CD4-positive, alpha-beta T cell (primary cell): ENCODE results near the gene INPP4A. TPM values are rescaled to one million over a fixed set of nuclear protein-coding genes. Genes with fewer than 3 reads are reported as not detected.

Experiments
- ATAC-seq: fragments of 200-7000 bp; cut with Tn5 transposase; one replicate; pipeline ENCODE4 v1.10.0; 2022; ENCODE audit warnings: mild to moderate bottlenecking; ENCODE audit not compliant: poor library complexity
- CTCF ChIA-PET: fragments of 350-600 bp; sonication (Branson Sonifier 250); formaldehyde crosslinking; loops from one replicate; lab custom pipeline; 2021; ENCODE audit warnings: antibody characterized with exemption, inconsistent platforms; lab: Charles Lee
- POLR2A ChIA-PET: fragments of 350-600 bp; sonication (Branson Sonifier 250); formaldehyde crosslinking; loops from one replicate; lab custom pipeline; 2021; ENCODE audit warnings: antibody characterized with exemption, inconsistent platforms; lab: Charles Lee
- DNase-seq, 14 experiments: peaks; one replicate each; pipeline ENCODE4 v3.0.0-alpha.2; 2013 to 2020; ENCODE audit warnings: mixed read lengths in 2 of 14
- H3K27ac ChIP-seq, 2 donors: one replicate each; pipeline versions ENCODE4 v1.5.1 to v1.7.0; 2013; ENCODE audit warnings: low read length in 2 of 2, low read depth in 1 of 2, mild to moderate bottlenecking in 1 of 2
- H3K27me3 ChIP-seq, 2 experiments: 1 replicate in 1 of 2; 2 replicates in 1 of 2; pipeline versions ENCODE4 v1.6.1 to v1.7.0; 2013; ENCODE audit warnings: low read length in 2 of 2, control low read depth in 1 of 2, mild to moderate bottlenecking in 1 of 2, moderate library complexity in 1 of 2; ENCODE audit not compliant: insufficient read depth in 2 of 2, control insufficient read depth in 1 of 2
- H3K36me3 ChIP-seq: one replicate; pipeline ENCODE4 v1.6.1; 2013; ENCODE audit warnings: low read length, control low read depth; ENCODE audit not compliant: insufficient read depth
- H3K4me1 ChIP-seq: one replicate; pipeline ENCODE4 v1.6.1; 2013; ENCODE audit warnings: low read length, control low read depth; ENCODE audit not compliant: insufficient read depth
- H3K4me3 ChIP-seq: one replicate; pipeline ENCODE4 v1.5.1; 2013; ENCODE audit warnings: mild to moderate bottlenecking, low read length, moderate library complexity
- H3K9me3 ChIP-seq, 2 experiments: 1 replicate in 1 of 2; 2 replicates in 1 of 2; pipeline versions ENCODE4 v1.6.1 to v1.7.0; 2013; ENCODE audit warnings: low read length in 2 of 2, mild to moderate bottlenecking in 2 of 2, control low read depth in 1 of 2, moderate library complexity in 1 of 2; ENCODE audit not compliant: control insufficient read depth in 1 of 2, insufficient read depth in 1 of 2
- H3K27ac Mint-ChIP-seq: one replicate; pipeline ENCODE4 v1.8.0; 2020; ENCODE audit warnings: mixed read lengths
- H3K27me3 Mint-ChIP-seq: one replicate; pipeline ENCODE4 v1.8.0; 2021; ENCODE audit warnings: mixed read lengths
- H3K36me3 Mint-ChIP-seq: one replicate; pipeline ENCODE4 v1.8.0; 2021; ENCODE audit warnings: low read depth, mixed read lengths
- H3K4me1 Mint-ChIP-seq: one replicate; pipeline ENCODE4 v1.8.0; 2021; ENCODE audit warnings: low read depth, mixed read lengths
- H3K4me3 Mint-ChIP-seq: one replicate; pipeline ENCODE4 v1.8.0; 2020; ENCODE audit warnings: mild to moderate bottlenecking, mixed read lengths
- H3K9me3 Mint-ChIP-seq: one replicate; pipeline ENCODE4 v1.8.0; 2020; ENCODE audit warnings: mixed read lengths
- intact Hi-C, 2 experiments: fragments of 100-400 bp; cut with DNase I in 1 of 2; cut with micrococcal nuclease in 1 of 2; formaldehyde crosslinking; loops; one replicate each; pipeline versions ENCODE4 v1.15.1 to v1.9.0; 2023 to 2025; cut with DNase I, micrococcal nuclease
- total RNA-seq, 174 experiments: library from RNA in 2 of 174; stranded (reverse) in 2 of 174; gene quantifications; one replicate each; pipeline ENCODE4 v1.2.3 and lab custom pipeline; 2021 to 2026
- TF ChIP-seq, protein P1 (sequence below): fragments of 200-600 bp; IDR thresholded peaks from one replicate; pipeline ENCODE4 v1.8.0; 2022; ENCODE audit warnings: antibody characterized with exemption, mild to moderate bottlenecking

INPP4A gene
- total RNA-seq, 2 experiments from 2014 or later = 86.4 to 89.2 TPM

DNA sequence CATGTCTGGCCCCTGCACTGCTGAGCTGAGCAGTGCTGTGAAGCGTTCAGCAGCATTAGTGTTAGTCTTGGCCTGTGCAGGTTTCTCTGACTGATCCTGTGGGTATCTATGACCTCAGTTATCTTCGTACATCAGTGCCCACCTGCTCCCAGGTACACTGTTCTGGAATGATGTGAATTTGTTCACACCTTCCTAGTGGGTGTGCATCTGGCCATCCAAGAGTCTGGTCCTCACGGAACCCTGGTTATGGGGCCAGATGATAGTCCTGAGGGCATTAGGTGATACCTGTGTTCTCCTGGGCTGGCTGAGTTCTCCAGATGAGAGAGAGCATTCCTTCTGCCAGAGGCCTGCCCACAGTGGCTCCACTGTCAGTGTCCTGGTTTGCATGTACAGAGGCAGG is 57.2 kb downstream of the INPP4A start:
- Mint-ChIP-seq H3K27ac (peak overlapping the region; percentile 83), H3K27me3 (no peaks in the 10 kb centered on the region), H3K36me3 (peaks cover 82% of the 10 kb centered on the region), H3K4me1 (peaks cover 96% of the 10 kb centered on the region), H3K9me3 (no peaks in the 10 kb centered on the region), H3K4me3 (peak overlapping the region; percentile 62)
- ATAC-seq (no peak), DNase-seq (no peak)
- Histone ChIP-seq H3K9me3 (peaks cover 8% of the 10 kb centered on the region in 2 experiments), H3K4me3 (no peak overlapping the region), H3K4me1 (peaks cover 72% of the 10 kb centered on the region), H3K36me3 (peaks cover 35% of the 10 kb centered on the region), H3K27me3 (no peaks in the 10 kb centered on the region), H3K27ac (no peak overlapping the region)
- POLR2A ChIA-PET = interaction anchor here (0.5 to 1.0 kb wide), 2 partner anchors 16 to 60 kb away, joined by 3 read pairs; no protein-coding TSS in a partner anchor
- TF ChIP-seq, protein P1, sequence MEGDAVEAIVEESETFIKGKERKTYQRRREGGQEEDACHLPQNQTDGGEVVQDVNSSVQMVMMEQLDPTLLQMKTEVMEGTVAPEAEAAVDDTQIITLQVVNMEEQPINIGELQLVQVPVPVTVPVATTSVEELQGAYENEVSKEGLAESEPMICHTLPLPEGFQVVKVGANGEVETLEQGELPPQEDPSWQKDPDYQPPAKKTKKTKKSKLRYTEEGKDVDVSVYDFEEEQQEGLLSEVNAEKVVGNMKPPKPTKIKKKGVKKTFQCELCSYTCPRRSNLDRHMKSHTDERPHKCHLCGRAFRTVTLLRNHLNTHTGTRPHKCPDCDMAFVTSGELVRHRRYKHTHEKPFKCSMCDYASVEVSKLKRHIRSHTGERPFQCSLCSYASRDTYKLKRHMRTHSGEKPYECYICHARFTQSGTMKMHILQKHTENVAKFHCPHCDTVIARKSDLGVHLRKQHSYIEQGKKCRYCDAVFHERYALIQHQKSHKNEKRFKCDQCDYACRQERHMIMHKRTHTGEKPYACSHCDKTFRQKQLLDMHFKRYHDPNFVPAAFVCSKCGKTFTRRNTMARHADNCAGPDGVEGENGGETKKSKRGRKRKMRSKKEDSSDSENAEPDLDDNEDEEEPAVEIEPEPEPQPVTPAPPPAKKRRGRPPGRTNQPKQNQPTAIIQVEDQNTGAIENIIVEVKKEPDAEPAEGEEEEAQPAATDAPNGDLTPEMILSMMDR = no peak
- intact Hi-C loops = no loop called here
- CTCF ChIA-PET = no interaction called here

DNA sequence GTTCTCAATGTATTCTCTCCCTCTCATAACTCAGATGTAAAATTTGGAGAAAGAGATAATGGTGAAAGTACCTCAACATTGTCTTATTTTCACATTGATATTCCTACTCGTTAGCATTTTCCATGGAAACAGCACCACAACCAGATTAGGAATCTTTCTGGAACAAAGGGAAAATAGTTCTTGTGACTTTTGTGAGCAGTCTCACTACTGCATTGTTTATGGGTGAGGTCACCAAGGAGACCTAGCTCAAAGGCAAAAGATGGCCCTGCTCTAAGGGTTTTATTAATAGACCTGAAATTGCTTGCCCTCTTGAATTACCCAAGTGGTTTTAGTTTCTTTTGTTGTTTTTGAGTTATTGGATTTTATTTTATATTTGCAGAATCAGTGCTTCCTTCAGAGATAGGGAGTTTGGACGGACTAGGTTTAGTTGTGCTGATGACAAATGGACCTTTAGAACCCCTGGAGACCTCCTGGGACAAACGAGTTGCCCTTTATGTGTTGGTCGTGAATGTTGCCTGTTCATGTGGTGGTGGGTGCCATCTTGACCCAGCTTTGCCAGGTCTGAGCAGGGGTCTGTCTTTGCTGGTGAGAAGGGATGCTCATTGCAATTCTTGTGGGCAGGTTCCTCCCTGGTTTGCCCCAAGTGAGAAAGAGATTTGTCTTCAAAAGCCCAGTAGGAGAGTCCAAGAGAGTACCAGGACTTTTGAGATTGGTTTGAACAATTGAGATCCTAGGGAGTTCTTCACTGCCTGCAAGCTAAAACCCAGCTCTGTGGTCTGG is 58.1 kb downstream of the INPP4A start:
- Histone ChIP-seq H3K9me3 (no peaks in the 10 kb centered on the region), H3K36me3 (peaks cover 28% of the 10 kb centered on the region), H3K4me3 (no peak overlapping the region), H3K27ac (no peak overlapping the region), H3K27me3 (no peaks in the 10 kb centered on the region), H3K4me1 (peaks cover 74% of the 10 kb centered on the region)
- no peaks in the 10 kb centered on the region for H3K9me3 Mint-ChIP-seq
- CTCF ChIA-PET = interaction anchor here (1.2 kb wide), 1 partner anchor 56 kb away, joined by 3 read pairs; no protein-coding TSS in a partner anchor
- peak overlapping the region; percentile 83 for H3K27ac Mint-ChIP-seq
- no peak for ATAC-seq
- DNase-seq = no peak
- peak overlapping the region; percentile 43 for H3K4me3 Mint-ChIP-seq
- TF ChIP-seq, protein P1 = no peak
- POLR2A ChIA-PET = interaction anchor here (0.6 to 1.4 kb wide), 5 partner anchors 15 to 727 kb away, joined by 3 read pairs; no protein-coding TSS in a partner anchor
- peaks cover 94% of the 10 kb centered on the region for H3K4me1 Mint-ChIP-seq
- intact Hi-C loops = no loop called here
- peaks cover 78% of the 10 kb centered on the region for H3K36me3 Mint-ChIP-seq
- no peaks in the 10 kb centered on the region for H3K27me3 Mint-ChIP-seq

DNA sequence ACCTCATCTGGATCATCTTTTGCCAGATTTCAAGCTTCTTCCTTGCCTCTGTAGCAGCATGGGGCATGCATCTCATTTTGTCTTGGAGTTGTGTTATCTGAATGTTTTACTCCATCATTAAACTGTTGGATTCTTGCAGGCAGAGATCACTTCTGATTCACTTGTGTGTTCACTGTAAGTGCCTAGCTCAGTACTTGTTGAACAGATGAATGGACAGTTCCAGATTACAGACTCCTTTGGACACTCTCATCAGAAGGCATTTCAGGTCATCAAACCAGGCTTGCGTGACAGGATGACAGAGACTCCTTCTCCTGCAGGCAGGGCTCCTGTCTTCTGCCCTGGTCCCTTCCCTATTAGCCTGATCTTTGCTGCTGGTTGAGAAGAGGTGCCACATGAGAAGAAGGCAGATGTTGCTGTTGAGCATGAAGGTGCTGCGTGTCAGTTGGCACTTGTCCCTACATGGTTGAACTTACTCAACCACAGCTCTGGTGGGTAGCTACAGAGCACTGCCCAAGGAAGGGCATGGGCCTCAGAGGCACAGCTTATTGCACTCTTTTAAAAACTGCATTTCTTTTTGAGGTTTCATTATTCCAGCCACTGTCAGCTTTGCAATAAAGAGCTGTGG is 58.9 kb downstream of the INPP4A start:
- no peaks in the 10 kb centered on the region for H3K27me3 ChIP-seq

More for the DNA sequence above, 58.9 kb downstream of the INPP4A start:
- H3K9me3 ChIP-seq = no peaks in the 10 kb centered on the region
- H3K4me3 ChIP-seq = no peak overlapping the region
- Mint-ChIP-seq H3K27me3 (no peaks in the 10 kb centered on the region), H3K4me3 (peak overlapping the region; percentile 2), H3K9me3 (no peaks in the 10 kb centered on the region), H3K27ac (peak overlapping the region; percentile 83), H3K36me3 (peaks cover 77% of the 10 kb centered on the region), H3K4me1 (peaks cover 94% of the 10 kb centered on the region)
- intact Hi-C loops = no loop called here
- ChIA-PET POLR2A (interaction anchor here (0.6 to 1.4 kb wide), 3 partner anchors 16 to 726 kb away, joined by 3 read pairs; no protein-coding TSS in a partner anchor), CTCF (interaction anchor here (0.9 to 1.2 kb wide), 2 partner anchors 57 to 90 kb away, joined by 3 read pairs; no protein-coding TSS in a partner anchor)
- ATAC-seq = no peak
- peaks cover 82% of the 10 kb centered on the region for H3K4me1 ChIP-seq
- DNase-seq = no peak
- TF ChIP-seq, protein P1 = no peak
- H3K36me3 ChIP-seq = peaks cover 26% of the 10 kb centered on the region
- no peak overlapping the region for H3K27ac ChIP-seq
